ENCODE results near the gene IFNG. TPM values are rescaled to one million over a fixed set of nuclear protein-coding genes. Genes with fewer than 3 reads are reported as not detected.
"Not testable (repeated sequence)": the region's sequence is repeated elsewhere in the genome, so short reads cannot be mapped to it uniquely, and the experiment has no call there.

The IFNG gene
- total and polyA plus RNA-seq, 2 donors, result 1.2 to 1.9 TPM

DNA sequence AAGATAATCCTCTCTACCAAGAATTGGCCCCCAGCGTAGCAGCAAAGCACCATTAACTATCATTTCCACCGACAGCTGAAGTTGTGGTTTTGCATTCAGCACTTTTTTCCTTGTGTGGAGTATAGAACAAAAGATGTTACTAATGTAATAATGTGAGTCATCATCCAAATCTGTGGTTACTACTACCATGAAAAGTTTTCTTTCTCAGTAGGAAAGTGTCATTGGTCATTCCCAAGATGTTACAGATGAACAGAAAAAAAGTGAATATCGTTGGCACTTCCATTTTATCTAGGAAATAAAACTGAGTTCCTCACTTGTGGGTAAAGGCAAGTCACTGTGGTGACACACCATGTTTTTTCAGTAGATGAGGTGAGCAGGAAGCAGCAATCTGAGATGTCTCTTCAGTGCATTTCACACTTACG lies 30.3 kb upstream of the IFNG start:
- no peaks in the 10 kb centered on the region for H3K27me3 ChIP-seq (ENCODE audit: control insufficient read depth in 2 of 2, insufficient read depth in 1 of 2, low read length in 1 of 2)
- no peaks in the 10 kb centered on the region for H3K9me3 ChIP-seq (ENCODE audit: control insufficient read depth in 2 of 2, insufficient read depth in 1 of 2, low read length in 1 of 2)
- 40% methylated on average over 4 of the region's 4 CpGs for WGBS
- no peak overlapping the region for H3K4me3 ChIP-seq (ENCODE audit: low read length in 2 of 2)
- no peak overlapping the region for H3K27ac ChIP-seq (ENCODE audit: low read depth in 1 of 2, low read length in 1 of 2)
- H3K36me3 ChIP-seq (ENCODE audit: control insufficient read depth in 2 of 2, insufficient read depth in 2 of 2, low read length in 1 of 2), result no peaks in the 10 kb centered on the region
- DNase-seq (ENCODE audit: low read depth in 6 of 9, low spot score in 9 of 9), result peak in 2 of 9 donors; percentile 24 to 58
- no peaks in the 10 kb centered on the region for H3K4me1 ChIP-seq (ENCODE audit: control insufficient read depth in 2 of 2, insufficient read depth in 2 of 2, low read length in 2 of 2)

DNA sequence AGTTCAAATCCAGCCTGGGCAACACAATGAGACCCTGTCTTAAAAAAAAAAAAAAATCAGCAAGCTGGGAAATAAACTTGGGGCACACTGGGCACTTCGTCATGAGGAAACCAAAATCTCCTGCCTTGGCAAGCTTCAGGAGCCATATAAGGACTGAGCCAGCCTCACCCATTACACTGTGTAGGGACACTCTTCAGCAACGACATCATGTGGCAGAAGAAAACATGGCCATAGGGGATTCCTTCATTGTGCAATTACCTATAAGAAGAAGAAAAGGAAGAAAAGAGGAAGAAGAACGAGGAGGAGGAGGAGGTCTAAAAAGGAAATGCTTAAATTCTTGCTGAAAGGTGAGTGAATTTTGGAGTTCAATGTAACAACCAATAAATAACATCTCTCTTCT lies 26.1 kb upstream of the IFNG start:
- Histone ChIP-seq H3K9me3 (ENCODE audit: control insufficient read depth in 2 of 2, insufficient read depth in 1 of 2, low read length in 1 of 2) (no peaks in the 10 kb centered on the region), H3K27me3 (ENCODE audit: control insufficient read depth in 2 of 2, insufficient read depth in 1 of 2, low read length in 1 of 2) (no peaks in the 10 kb centered on the region), H3K4me3 (ENCODE audit: low read length in 2 of 2) (no peak overlapping the region), H3K36me3 (ENCODE audit: control insufficient read depth in 2 of 2, insufficient read depth in 2 of 2, low read length in 1 of 2) (no peaks in the 10 kb centered on the region), H3K4me1 (ENCODE audit: control insufficient read depth in 2 of 2, insufficient read depth in 2 of 2, low read length in 2 of 2) (peaks cover 12 to 17% of the 10 kb centered on the region in 2 donors), H3K27ac (ENCODE audit: low read depth in 1 of 2, low read length in 1 of 2) (no peak overlapping the region)
- no peak for DNase-seq (ENCODE audit: low read depth in 6 of 9, low spot score in 9 of 9)
- WGBS, result 82% methylated on average over 3 of the region's 3 CpGs

DNA sequence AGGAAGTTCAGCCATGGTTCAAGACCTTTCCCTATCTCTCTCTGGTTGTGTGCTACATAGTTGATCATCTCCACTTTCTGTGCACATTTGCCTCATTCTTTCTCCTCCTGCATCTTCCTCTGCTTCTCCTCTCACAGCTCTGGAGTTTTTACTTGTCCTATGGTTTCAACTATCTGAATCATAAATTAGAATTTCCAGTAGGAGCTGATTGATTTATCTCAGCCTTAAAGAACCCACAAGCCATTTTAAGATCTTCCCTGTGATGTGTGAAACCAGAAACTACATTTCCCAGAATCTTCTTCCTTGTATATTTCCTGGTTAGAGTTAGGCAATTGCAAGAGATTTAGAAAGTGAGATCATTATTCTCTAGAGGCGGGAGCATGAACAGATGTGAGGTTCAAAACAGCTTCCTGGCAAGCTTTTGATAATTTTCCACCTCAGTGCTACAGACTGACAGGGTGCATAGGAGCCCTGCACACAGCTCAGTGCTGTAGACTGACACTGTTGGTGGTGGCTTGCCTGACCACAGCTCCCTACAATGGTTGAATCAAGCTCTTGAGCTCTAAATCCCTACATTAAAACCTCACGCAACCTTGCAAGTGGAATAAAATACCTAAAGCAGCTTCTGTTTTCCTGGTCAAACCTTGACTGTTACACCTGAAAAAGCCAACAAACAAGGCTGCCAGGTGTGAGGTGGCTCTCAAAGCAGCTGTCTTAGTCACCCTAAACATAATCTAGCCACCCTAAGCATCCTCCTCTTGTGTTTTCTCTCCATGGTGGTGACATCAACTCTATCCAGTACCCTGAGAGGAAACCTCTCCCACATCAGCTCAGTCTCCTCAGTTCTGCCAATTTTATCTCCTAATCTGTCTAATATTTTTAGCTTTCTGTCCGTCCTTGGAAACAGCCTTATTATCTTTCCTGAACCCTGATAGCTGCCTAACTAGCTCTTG lies 21.5 kb upstream of the IFNG start:
- Histone ChIP-seq H3K27me3 (ENCODE audit: control insufficient read depth in 2 of 2, insufficient read depth in 1 of 2, low read length in 1 of 2) (no peaks in the 10 kb centered on the region), H3K36me3 (ENCODE audit: control insufficient read depth in 2 of 2, insufficient read depth in 2 of 2, low read length in 1 of 2) (no peaks in the 10 kb centered on the region), H3K4me3 (ENCODE audit: low read length in 2 of 2) (no peak overlapping the region), H3K9me3 (ENCODE audit: control insufficient read depth in 2 of 2, insufficient read depth in 1 of 2, low read length in 1 of 2) (no peaks in the 10 kb centered on the region), H3K27ac (ENCODE audit: low read depth in 1 of 2, low read length in 1 of 2) (peak overlapping the region; percentile 64 to 90), H3K4me1 (ENCODE audit: control insufficient read depth in 2 of 2, insufficient read depth in 2 of 2, low read length in 2 of 2) (peaks cover 21 to 31% of the 10 kb centered on the region in 2 donors)
- peak in 8 of 9 donors; percentile 33 to 85 (median 60) for DNase-seq (ENCODE audit: low read depth in 6 of 9, low spot score in 9 of 9)
- 40% methylated on average over 3 of the region's 3 CpGs for WGBS

DNA sequence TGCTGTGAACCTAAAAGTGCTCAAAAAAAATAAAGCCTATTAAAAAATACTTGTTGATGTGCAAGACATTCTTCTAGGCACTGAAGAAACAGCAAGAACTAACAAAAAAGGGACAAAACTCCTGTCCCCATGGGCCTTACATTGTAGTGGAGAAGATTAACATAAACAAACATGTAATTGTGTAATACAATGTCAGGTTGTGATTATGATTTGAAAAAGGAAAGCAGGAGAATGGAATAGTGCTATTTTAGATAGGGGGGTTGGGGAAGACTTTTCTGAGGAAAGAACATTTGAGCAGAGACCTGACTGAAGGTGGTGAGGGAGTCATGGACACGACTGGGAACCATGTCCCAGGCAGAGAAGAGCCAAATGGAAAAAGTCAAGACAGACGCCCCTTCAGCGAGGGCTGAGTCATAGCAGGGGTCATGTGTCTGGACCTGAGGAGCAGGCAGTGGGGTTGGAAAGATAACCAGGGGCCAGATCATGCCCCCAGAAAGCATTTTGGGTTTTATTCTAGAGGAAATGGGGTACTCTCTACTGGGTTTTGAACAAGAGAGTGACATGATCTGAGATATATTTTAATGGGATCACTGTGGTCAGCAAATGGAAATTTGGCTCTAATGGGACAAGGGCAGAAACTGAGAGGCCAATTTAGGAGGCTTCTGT lies 19.4 kb upstream of the IFNG start:
- H3K4me3 ChIP-seq (ENCODE audit: low read length in 2 of 2), result no peak overlapping the region
- 93% methylated on average over 3 of the region's 3 CpGs for WGBS
- no peak overlapping the region for H3K27ac ChIP-seq (ENCODE audit: low read depth in 1 of 2, low read length in 1 of 2)
- no peaks in the 10 kb centered on the region for H3K9me3 ChIP-seq (ENCODE audit: control insufficient read depth in 2 of 2, insufficient read depth in 1 of 2, low read length in 1 of 2)
- no peaks in the 10 kb centered on the region for H3K36me3 ChIP-seq (ENCODE audit: control insufficient read depth in 2 of 2, insufficient read depth in 2 of 2, low read length in 1 of 2)
- DNase-seq (ENCODE audit: low read depth in 6 of 9, low spot score in 9 of 9), result no peak
- H3K4me1 ChIP-seq (ENCODE audit: control insufficient read depth in 2 of 2, insufficient read depth in 2 of 2, low read length in 2 of 2), result peaks cover 29 to 41% of the 10 kb centered on the region in 2 donors
- H3K27me3 ChIP-seq (ENCODE audit: control insufficient read depth in 2 of 2, insufficient read depth in 1 of 2, low read length in 1 of 2), result no peaks in the 10 kb centered on the region

DNA sequence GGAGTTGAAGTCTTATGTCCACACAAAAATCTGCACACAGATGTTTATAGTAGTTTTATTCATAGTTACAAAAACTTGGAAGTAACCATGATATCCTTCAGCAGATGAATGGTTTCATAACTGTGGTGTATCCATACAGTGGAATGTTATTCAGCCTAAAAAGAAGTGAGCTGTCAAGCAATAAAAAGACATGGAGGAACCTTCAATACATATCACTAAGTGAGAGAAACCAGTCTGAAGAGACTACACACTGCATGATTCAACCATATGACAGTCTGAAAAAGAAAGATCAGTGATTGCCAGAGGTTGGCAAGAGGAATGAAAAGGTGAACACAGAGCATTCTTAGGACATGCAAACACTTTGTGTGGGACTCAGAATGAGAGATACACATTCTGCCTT lies 18.6 kb upstream of the IFNG start:
- Histone ChIP-seq H3K27ac (ENCODE audit: low read depth in 1 of 2, low read length in 1 of 2) (no peak overlapping the region), H3K27me3 (ENCODE audit: control insufficient read depth in 2 of 2, insufficient read depth in 1 of 2, low read length in 1 of 2) (no peaks in the 10 kb centered on the region), H3K36me3 (ENCODE audit: control insufficient read depth in 2 of 2, insufficient read depth in 2 of 2, low read length in 1 of 2) (no peaks in the 10 kb centered on the region), H3K9me3 (ENCODE audit: control insufficient read depth in 2 of 2, insufficient read depth in 1 of 2, low read length in 1 of 2) (no peaks in the 10 kb centered on the region), H3K4me1 (ENCODE audit: control insufficient read depth in 2 of 2, insufficient read depth in 2 of 2, low read length in 2 of 2) (peaks cover 29 to 41% of the 10 kb centered on the region in 2 donors), H3K4me3 (ENCODE audit: low read length in 2 of 2) (no peak overlapping the region)
- DNase-seq (ENCODE audit: low read depth in 6 of 9, low spot score in 9 of 9), result no peak

DNA sequence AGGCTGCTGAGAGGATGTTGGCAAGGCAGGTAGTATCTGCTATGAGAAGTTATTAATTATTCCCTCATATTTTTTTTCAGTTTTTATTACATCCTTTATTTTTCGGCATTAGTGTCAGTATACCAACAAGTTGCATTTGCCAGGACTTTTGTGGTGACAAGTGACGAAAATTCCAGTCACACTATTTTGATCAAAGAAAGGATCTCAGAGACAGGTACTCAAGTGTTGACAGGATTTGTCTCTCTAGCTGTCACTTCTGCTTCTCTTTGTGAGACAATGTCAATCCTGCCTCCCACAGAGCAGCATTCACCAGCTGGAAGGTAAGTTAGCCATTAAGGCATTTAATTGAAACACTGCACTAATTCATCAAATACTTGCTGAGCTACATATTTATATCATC lies 18.0 kb upstream of the IFNG start:
- H3K4me1 ChIP-seq (ENCODE audit: control insufficient read depth in 2 of 2, insufficient read depth in 2 of 2, low read length in 2 of 2), result peaks cover 29 to 41% of the 10 kb centered on the region in 2 donors
- no peak for DNase-seq (ENCODE audit: low read depth in 6 of 9, low spot score in 9 of 9)
- H3K9me3 ChIP-seq (ENCODE audit: control insufficient read depth in 2 of 2, insufficient read depth in 1 of 2, low read length in 1 of 2), result no peaks in the 10 kb centered on the region
- H3K4me3 ChIP-seq (ENCODE audit: low read length in 2 of 2), result no peak overlapping the region
- H3K27ac ChIP-seq (ENCODE audit: low read depth in 1 of 2, low read length in 1 of 2), result no peak overlapping the region
- no peaks in the 10 kb centered on the region for H3K36me3 ChIP-seq (ENCODE audit: control insufficient read depth in 2 of 2, insufficient read depth in 2 of 2, low read length in 1 of 2)
- WGBS, result 97% methylated on average over 2 of the region's 2 CpGs
- no peaks in the 10 kb centered on the region for H3K27me3 ChIP-seq (ENCODE audit: control insufficient read depth in 2 of 2, insufficient read depth in 1 of 2, low read length in 1 of 2)

DNA sequence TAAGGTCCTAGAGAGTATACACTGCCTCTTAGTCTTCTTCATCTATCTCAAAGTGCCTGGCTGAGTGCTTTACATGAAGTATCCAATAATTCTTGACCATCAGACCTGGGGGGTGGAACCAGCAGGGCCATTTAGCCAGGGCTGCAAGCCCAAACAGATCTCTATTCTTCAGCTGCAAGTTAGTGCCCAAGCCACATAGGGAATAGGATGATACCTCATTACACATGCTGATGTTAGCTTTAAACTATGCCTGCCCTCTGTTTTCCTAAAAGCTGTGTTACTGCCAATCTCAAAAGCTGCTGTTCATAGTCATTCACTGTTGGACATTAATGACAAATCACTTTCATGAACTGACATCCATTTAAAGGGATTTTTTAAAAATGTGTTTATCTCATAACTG lies 16.7 kb upstream of the IFNG start:
- Histone ChIP-seq H3K27me3 (ENCODE audit: control insufficient read depth in 2 of 2, insufficient read depth in 1 of 2, low read length in 1 of 2) (no peaks in the 10 kb centered on the region), H3K4me3 (ENCODE audit: low read length in 2 of 2) (no peak overlapping the region), H3K4me1 (ENCODE audit: control insufficient read depth in 2 of 2, insufficient read depth in 2 of 2, low read length in 2 of 2) (peaks cover 23 to 30% of the 10 kb centered on the region in 2 donors), H3K27ac (ENCODE audit: low read depth in 1 of 2, low read length in 1 of 2) (peak overlapping the region in 1 of 2 donors; percentile 86), H3K36me3 (ENCODE audit: control insufficient read depth in 2 of 2, insufficient read depth in 2 of 2, low read length in 1 of 2) (no peaks in the 10 kb centered on the region), H3K9me3 (ENCODE audit: control insufficient read depth in 2 of 2, insufficient read depth in 1 of 2, low read length in 1 of 2) (no peaks in the 10 kb centered on the region)
- DNase-seq (ENCODE audit: low read depth in 6 of 9, low spot score in 9 of 9), result peak in 1 of 9 donors; percentile 8

DNA sequence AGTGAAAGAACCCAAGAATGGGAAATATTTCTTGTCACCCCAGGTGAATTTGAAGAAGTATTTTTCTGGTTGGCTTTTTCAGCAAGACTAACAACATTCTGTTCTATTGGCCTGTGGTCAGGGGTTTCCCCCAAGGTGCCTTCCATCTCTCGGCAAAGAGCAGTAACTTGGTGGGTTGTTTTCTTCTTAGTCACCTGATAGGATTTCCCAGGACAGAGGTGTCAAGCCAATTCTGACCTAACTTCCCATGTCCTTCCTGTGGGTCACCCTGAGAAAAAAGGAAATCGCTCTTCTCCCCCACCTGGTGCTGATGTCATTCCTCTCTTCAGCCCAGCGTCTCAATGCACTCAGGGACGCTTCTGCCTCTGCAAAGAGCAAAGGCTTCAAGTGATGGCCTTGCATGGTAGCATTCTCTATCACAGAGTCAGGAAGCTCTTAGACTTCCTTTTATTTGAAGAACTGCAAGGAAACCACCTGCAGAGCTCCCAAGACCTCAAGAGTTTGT lies 16.1 kb upstream of the IFNG start:
- H3K9me3 ChIP-seq (ENCODE audit: control insufficient read depth in 2 of 2, insufficient read depth in 1 of 2, low read length in 1 of 2), result no peaks in the 10 kb centered on the region
- peak overlapping the region; percentile 74 to 86 for H3K27ac ChIP-seq (ENCODE audit: low read depth in 1 of 2, low read length in 1 of 2)
- H3K27me3 ChIP-seq (ENCODE audit: control insufficient read depth in 2 of 2, insufficient read depth in 1 of 2, low read length in 1 of 2), result no peaks in the 10 kb centered on the region
- peak; percentile 39 to 87 (median 64) for DNase-seq (ENCODE audit: low read depth in 6 of 9, low spot score in 9 of 9)
- H3K4me1 ChIP-seq (ENCODE audit: control insufficient read depth in 2 of 2, insufficient read depth in 2 of 2, low read length in 2 of 2), result peaks cover 16 to 23% of the 10 kb centered on the region in 2 donors
- no peak overlapping the region for H3K4me3 ChIP-seq (ENCODE audit: low read length in 2 of 2)
- 4% methylated on average over 4 of the region's 4 CpGs for WGBS
- no peaks in the 10 kb centered on the region for H3K36me3 ChIP-seq (ENCODE audit: control insufficient read depth in 2 of 2, insufficient read depth in 2 of 2, low read length in 1 of 2)

DNA sequence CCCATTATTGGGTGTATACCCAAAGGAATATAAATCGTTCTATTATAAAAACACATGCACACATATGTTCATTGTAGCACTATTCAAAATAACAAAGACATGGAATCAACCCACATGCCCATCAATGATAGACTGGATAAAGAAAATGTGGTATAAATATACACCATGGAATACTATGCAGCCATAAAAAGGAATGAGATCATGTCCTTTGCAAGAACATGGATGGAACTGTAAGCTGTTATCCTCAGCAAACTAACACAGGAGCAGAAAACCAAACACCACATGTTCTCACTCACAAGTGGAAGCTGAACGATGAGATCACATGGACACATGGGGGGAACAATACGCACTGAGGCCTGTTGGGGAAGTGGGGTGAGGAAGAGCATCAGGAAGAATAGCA lies 15.2 kb upstream of the IFNG start:
- not testable (repeated sequence) for DNase-seq (ENCODE audit: low read depth in 6 of 9, low spot score in 9 of 9); H3K27me3 ChIP-seq (ENCODE audit: control insufficient read depth in 2 of 2, insufficient read depth in 1 of 2, low read length in 1 of 2); H3K4me3 ChIP-seq (ENCODE audit: low read length in 2 of 2); H3K9me3 ChIP-seq (ENCODE audit: control insufficient read depth in 2 of 2, insufficient read depth in 1 of 2, low read length in 1 of 2); H3K36me3 ChIP-seq (ENCODE audit: control insufficient read depth in 2 of 2, insufficient read depth in 2 of 2, low read length in 1 of 2)
- Histone ChIP-seq H3K4me1 (ENCODE audit: control insufficient read depth in 2 of 2, insufficient read depth in 2 of 2, low read length in 2 of 2) (peaks cover 14 to 21% of the 10 kb centered on the region in 2 donors), H3K27ac (ENCODE audit: low read depth in 1 of 2, low read length in 1 of 2) (peak overlapping the region in 1 of 2 donors; percentile 86)
- 98% methylated on average over 3 of the region's 3 CpGs for WGBS

Data from thymus (tissue), 11 donors.